ENCODE results near the gene TMEM41B. TPM values are rescaled to one million over a fixed set of nuclear protein-coding genes. Genes with fewer than 3 reads are reported as not detected.

TMEM41B gene
- total RNA-seq, 1 donor from 2014 or later: 33.4 TPM

- H3K9me3 Mint-ChIP-seq: no peaks in the 10 kb centered on the region
Measured at GRCh38 chr11:9273376-9274336, 40.7 kb downstream of the TMEM41B start.

GRCh38 chr11:9269492-9270013 lies 44.8 kb downstream of the TMEM41B start:
- no peak overlapping the region for H3K27ac Mint-ChIP-seq (ENCODE audit: unreplicated experiment)
- peak overlapping the region; percentile 66 for H3K4me3 Mint-ChIP-seq
- H3K27me3 Mint-ChIP-seq (ENCODE audit: low read depth): no peaks in the 10 kb centered on the region
- no peaks in the 10 kb centered on the region for H3K36me3 Mint-ChIP-seq (ENCODE audit: low read depth)
- no peaks in the 10 kb centered on the region for H3K9me3 Mint-ChIP-seq
- DNase-seq (ENCODE audit: low read depth, low spot score): no peak
- H3K4me1 Mint-ChIP-seq: peaks cover 24% of the 10 kb centered on the region
- TF ChIP-seq CTCF (conservative IDR thresholded peaks at IDR 0.05): no peak

More at GRCh38 chr11:9273376-9274336, 40.7 kb downstream of the TMEM41B start:
- no peak for DNase-seq (ENCODE audit: low read depth, low spot score)
- Mint-ChIP-seq H3K4me1 (peaks cover 9% of the 10 kb centered on the region), H3K27ac (ENCODE audit: unreplicated experiment) (no peak overlapping the region), H3K36me3 (ENCODE audit: low read depth) (peaks cover 2% of the 10 kb centered on the region), H3K4me3 (no peak overlapping the region), H3K27me3 (ENCODE audit: low read depth) (no peaks in the 10 kb centered on the region)
- TF ChIP-seq CTCF (conservative IDR thresholded peaks at IDR 0.05): no peak

- Mint-ChIP-seq H3K4me1 (peaks cover 33% of the 10 kb centered on the region), H3K36me3 (ENCODE audit: low read depth) (peaks cover 2% of the 10 kb centered on the region), H3K27me3 (ENCODE audit: low read depth) (no peaks in the 10 kb centered on the region), H3K27ac (ENCODE audit: unreplicated experiment) (no peak overlapping the region), H3K9me3 (no peaks in the 10 kb centered on the region), H3K4me3 (no peak overlapping the region)
- TF ChIP-seq CTCF (conservative IDR thresholded peaks at IDR 0.05): no peak
- no peak for DNase-seq (ENCODE audit: low read depth, low spot score)
Measured at GRCh38 chr11:9267680-9268079, 46.7 kb downstream of the TMEM41B start.

- peaks cover 2% of the 10 kb centered on the region for H3K36me3 Mint-ChIP-seq (ENCODE audit: low read depth)
- H3K27me3 Mint-ChIP-seq (ENCODE audit: low read depth): no peaks in the 10 kb centered on the region
- H3K9me3 Mint-ChIP-seq: no peaks in the 10 kb centered on the region
- DNase-seq (ENCODE audit: low read depth, low spot score): no peak
- peak overlapping the region; percentile 57 for H3K27ac Mint-ChIP-seq (ENCODE audit: unreplicated experiment)
- no peak for TF ChIP-seq CTCF (conservative IDR thresholded peaks at IDR 0.05)
- peaks cover 39% of the 10 kb centered on the region for H3K4me1 Mint-ChIP-seq
- H3K4me3 Mint-ChIP-seq: peak overlapping the region; percentile 95
Measured at GRCh38 chr11:9266926-9267325, 47.5 kb downstream of the TMEM41B start.

GRCh38 chr11:9266132-9266736 lies 48.2 kb downstream of the TMEM41B start:
- Mint-ChIP-seq H3K36me3 (ENCODE audit: low read depth) (peaks cover 2% of the 10 kb centered on the region), H3K27ac (ENCODE audit: unreplicated experiment) (peak overlapping the region; percentile 97)
- no peak for TF ChIP-seq CTCF (conservative IDR thresholded peaks at IDR 0.05)

More at GRCh38 chr11:9266132-9266736, 48.2 kb downstream of the TMEM41B start:
- H3K4me3 Mint-ChIP-seq: peak overlapping the region; percentile 95
- no peak for DNase-seq (ENCODE audit: low read depth, low spot score)
- no peaks in the 10 kb centered on the region for H3K27me3 Mint-ChIP-seq (ENCODE audit: low read depth)
- H3K4me1 Mint-ChIP-seq: peaks cover 46% of the 10 kb centered on the region
- no peaks in the 10 kb centered on the region for H3K9me3 Mint-ChIP-seq
